DND-41 (cell line): ENCODE data around the gene COG5.

Experiments
- EZH2 ChIP-seq: IDR thresholded peaks from 3 replicates; pipeline ENCODE4 v1.6.1; 2012; ENCODE audit warnings: borderline replicate concordance, low read depth, mild to moderate bottlenecking, moderate library complexity, low read length, inconsistent platforms; ENCODE audit not compliant: severe bottlenecking
- TF ChIP-seq, protein P1 (sequence below): IDR thresholded peaks from 2 replicates; pipeline ENCODE4 v1.5.1; 2012; ENCODE audit warnings: borderline replicate concordance, low read length, moderate library complexity, mild to moderate bottlenecking; ENCODE audit not compliant: poor library complexity, severe bottlenecking; ENCODE audit errors: extremely low read depth

DNA sequence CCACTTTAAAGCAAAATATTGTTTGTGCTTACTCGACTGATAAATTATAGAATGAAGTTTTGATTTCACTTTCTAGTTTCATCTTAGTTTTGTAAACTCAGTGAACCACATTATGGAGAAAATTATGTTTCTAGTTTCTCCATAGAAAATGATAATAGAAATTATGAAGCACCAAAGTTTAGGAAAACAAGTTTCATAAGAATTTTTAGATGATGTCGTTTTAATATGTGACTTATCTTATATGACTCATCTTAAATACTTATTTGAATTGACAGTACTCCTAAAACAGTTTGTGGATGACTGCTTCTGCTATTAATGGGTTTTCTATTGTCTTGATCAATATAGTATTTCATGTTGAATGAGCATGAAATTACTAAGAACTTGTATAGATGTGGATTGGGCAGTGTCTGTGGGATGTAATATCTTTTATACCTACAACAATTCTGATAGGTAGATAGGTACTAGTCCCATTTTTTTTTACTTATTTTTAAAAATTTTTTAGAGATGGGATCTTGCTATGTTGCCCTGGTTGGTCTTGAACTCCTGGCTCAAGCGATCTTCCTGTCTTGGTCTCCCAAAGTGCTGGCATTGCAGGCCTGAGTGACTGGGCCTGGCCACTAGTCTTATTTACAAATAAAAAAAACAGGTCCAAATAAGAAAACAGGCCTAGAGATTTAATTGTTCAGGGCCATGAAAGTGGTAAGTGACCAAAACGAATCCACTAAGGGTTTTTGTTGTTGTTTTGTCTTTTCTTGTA, 391.3 kb downstream of the COG5 start:
- no peak for TF ChIP-seq EZH2
- TF ChIP-seq, protein P1, sequence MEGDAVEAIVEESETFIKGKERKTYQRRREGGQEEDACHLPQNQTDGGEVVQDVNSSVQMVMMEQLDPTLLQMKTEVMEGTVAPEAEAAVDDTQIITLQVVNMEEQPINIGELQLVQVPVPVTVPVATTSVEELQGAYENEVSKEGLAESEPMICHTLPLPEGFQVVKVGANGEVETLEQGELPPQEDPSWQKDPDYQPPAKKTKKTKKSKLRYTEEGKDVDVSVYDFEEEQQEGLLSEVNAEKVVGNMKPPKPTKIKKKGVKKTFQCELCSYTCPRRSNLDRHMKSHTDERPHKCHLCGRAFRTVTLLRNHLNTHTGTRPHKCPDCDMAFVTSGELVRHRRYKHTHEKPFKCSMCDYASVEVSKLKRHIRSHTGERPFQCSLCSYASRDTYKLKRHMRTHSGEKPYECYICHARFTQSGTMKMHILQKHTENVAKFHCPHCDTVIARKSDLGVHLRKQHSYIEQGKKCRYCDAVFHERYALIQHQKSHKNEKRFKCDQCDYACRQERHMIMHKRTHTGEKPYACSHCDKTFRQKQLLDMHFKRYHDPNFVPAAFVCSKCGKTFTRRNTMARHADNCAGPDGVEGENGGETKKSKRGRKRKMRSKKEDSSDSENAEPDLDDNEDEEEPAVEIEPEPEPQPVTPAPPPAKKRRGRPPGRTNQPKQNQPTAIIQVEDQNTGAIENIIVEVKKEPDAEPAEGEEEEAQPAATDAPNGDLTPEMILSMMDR = no peak
